ENCODE data around the gene SEC24C.
"Not testable (repeated sequence)": the region's sequence is repeated elsewhere in the genome, so short reads cannot be mapped to it uniquely, and the experiment has no call there.

SEC24C gene

GRCh38 chr10:73793456-73793855 is 49.3 kb downstream of the SEC24C start:
- TF ChIP-seq CTCF (IDR thresholded peaks at IDR 0.05; ENCODE audit: low read depth, low read length), result no peak
- no peak for DNase-seq (ENCODE audit: low read depth in 2 of 2)
- no peak overlapping the region for H3K4me3 ChIP-seq (replicated peaks in 1 of 2; ENCODE audit: low read depth in 2 of 2, low read length in 2 of 2)

GRCh38 chr10:73795491-73795890 is 51.3 kb downstream of the SEC24C start:
- H3K4me3 ChIP-seq (replicated peaks in 1 of 2; ENCODE audit: low read depth in 2 of 2, low read length in 2 of 2); DNase-seq (ENCODE audit: low read depth in 2 of 2): not testable (repeated sequence)

- not testable (repeated sequence) for DNase-seq (ENCODE audit: low read depth in 2 of 2); H3K4me3 ChIP-seq (replicated peaks in 1 of 2; ENCODE audit: low read depth in 2 of 2, low read length in 2 of 2)
Observed at GRCh38 chr10:73796035-73796434, 51.9 kb downstream of the SEC24C start.

- no peak overlapping the region for H3K4me3 ChIP-seq (replicated peaks in 1 of 2; ENCODE audit: low read depth in 2 of 2, low read length in 2 of 2)
- DNase-seq (ENCODE audit: low read depth in 2 of 2), result no peak
- TF ChIP-seq CTCF (IDR thresholded peaks at IDR 0.05; ENCODE audit: low read depth, low read length), result no peak
Observed at GRCh38 chr10:73796766-73797165, 52.6 kb downstream of the SEC24C start.

- TF ChIP-seq CTCF (IDR thresholded peaks at IDR 0.05; ENCODE audit: low read depth, low read length), result no peak
- no peak for DNase-seq (ENCODE audit: low read depth in 2 of 2)
- no peak overlapping the region for H3K4me3 ChIP-seq (replicated peaks in 1 of 2; ENCODE audit: low read depth in 2 of 2, low read length in 2 of 2)
Observed at GRCh38 chr10:73797324-73798025, 53.3 kb downstream of the SEC24C start.

GRCh38 chr10:73798087-73798486 is 53.9 kb downstream of the SEC24C start:
- no peak for DNase-seq (ENCODE audit: low read depth in 2 of 2)
- TF ChIP-seq CTCF (IDR thresholded peaks at IDR 0.05; ENCODE audit: low read depth, low read length), result no peak
- no peak overlapping the region for H3K4me3 ChIP-seq (replicated peaks in 1 of 2; ENCODE audit: low read depth in 2 of 2, low read length in 2 of 2)

- H3K4me3 ChIP-seq (replicated peaks in 1 of 2; ENCODE audit: low read depth in 2 of 2, low read length in 2 of 2), result no peak overlapping the region
- no peak for DNase-seq (ENCODE audit: low read depth in 2 of 2)
- no peak for TF ChIP-seq CTCF (IDR thresholded peaks at IDR 0.05; ENCODE audit: low read depth, low read length)
Observed at GRCh38 chr10:73798927-73799560, 54.9 kb downstream of the SEC24C start.
